HTR-8/SVneo (cell line): ENCODE data around the gene RPS27L.

Experiments
- DNase-seq: peaks from one replicate; pipeline ENCODE4 v3.0.0; 2011; ENCODE audit warnings: low spot score, mixed read lengths; ENCODE audit not compliant: insufficient read length
- FAIRE-seq: peaks from 2 replicates; lab custom pipeline; 2011; peaks lifted over from hg19 to GRCh38; lab: Jason Lieb, UNC

RPS27L gene

DNA sequence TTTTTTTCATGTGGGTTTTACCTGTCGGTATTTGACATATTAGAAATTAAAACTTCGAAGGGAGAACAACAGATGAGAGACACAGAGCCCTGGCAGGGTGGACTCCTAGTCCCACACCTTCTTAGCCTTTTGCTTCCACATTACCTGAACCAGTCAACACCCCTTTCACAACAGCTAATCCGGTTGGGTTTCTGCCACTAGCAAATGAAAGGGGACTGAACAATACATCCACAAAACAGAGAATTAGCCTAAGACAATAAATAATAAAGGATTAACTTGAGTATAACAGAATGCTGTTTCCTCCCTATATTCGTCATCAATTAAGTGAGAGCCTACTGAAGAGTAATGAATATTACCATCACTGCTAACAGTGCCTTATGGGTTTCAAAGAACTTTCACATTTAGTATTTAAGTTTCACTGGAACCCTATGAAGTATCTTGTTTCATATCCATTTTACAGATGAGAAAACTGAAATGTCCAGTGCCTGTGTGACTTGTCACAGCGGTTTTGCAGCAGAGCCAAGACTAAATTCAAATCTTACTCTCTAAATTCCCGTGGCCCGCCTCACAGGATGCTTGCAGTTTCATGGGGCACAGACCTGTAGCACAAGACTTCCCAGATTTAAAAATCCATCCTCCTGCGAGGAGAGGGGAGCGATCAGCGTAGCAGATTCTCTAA lies 31.1 kb upstream of the RPS27L start:
- FAIRE-seq: no peak
- no peak for DNase-seq

DNA sequence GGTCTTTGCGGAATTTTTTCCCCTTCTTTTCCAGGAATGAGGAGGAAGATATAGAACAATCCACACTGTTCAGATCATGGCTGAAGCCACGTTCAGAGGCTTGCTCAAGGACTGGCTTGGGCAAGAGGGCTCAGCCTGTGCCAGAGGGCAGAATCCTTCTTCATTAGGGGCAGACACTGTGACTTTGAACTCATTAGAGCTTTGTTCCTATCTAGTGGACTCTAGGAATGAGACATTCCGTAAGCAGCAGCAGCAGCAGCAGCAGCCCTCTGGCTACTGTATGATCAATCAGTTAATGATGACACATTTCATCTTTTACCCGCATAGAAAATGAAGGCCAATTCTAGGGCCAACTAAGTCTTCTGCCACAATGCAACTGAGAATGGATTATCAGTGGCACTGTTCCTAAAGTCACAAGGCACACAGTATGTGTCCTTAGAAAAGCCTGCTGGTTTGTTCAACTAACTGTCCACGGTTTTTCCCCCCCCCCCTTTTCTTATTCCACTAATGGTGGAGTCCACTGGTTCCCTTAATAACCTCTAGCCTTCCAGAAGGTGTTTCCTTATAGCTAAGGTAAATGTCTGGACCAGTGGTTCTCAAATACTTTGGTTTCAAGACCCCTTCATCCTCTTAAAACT lies 30.4 kb upstream of the RPS27L start:
- FAIRE-seq (no peak), DNase-seq (no peak)

GRCh38 chr15:63186065-63186464 lies 28.8 kb upstream of the RPS27L start:
- DNase-seq (peak; percentile 48), FAIRE-seq (peak; percentile 9)

DNA sequence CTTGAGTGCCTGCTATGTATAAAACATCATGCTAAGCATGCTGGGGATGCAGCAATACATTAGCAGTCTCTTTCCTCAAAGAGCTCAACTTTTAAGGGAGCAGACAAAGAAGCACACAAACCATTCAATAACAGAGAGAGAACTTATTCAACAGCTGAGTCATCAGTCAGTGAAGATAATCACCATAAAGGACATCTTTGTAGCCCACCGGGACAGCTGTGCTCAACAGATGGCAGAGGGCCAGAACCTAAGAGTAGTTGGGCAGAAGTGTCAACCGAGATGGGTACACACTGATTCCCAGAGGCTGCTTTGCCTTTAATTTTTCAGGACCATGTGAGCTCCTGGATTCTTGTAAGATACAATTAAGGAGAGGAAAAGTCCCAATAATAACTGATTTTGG lies 27.9 kb upstream of the RPS27L start:
- FAIRE-seq (no peak), DNase-seq (no peak)

DNA sequence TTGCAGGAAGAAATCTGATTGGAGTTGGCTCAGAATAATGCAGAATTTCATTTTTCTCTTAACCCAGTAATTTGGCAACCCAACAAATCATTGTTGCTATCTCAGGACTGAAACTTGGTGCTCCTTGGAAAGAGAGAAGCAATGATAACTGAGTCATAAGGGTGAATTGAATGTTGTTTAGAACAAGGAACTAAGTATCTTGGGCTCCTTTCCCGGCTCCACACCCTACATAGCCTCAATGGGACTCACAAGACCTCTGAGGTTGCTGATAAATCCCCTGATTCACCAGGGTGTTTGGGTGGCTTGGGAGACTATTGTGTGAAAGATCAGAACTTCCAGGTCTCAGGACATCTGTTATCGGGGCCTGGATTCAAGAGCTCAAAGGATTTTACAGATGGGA lies 24.4 kb upstream of the RPS27L start:
- no peak for FAIRE-seq

GRCh38 chr15:63180746-63181145 lies 23.5 kb upstream of the RPS27L start:
- DNase-seq (no peak), FAIRE-seq (no peak)

More for the DNA sequence above, 24.4 kb upstream of the RPS27L start:
- no peak for DNase-seq

GRCh38 chr15:63178034-63178433 lies 20.8 kb upstream of the RPS27L start:
- DNase-seq (no peak), FAIRE-seq (no peak)

DNA sequence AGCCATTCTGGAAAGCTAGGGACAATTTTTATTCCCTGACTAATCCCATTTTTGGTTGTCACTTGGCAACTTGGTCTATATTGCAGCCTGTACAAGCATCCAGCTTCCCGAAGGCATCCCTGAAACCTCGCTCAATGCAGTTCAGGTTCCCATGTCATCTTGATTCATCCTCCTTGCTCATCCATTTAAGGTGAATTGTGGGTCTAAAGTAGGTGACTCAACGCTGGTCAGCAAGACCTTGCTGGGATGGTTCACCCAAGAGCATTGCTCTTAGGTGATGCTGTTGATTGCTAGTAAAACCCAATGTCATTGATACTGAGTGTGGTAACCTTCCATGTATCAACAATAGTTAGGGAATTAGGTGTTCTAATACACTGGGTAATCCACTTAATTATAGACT lies 19.0 kb upstream of the RPS27L start:
- DNase-seq: no peak

DNA sequence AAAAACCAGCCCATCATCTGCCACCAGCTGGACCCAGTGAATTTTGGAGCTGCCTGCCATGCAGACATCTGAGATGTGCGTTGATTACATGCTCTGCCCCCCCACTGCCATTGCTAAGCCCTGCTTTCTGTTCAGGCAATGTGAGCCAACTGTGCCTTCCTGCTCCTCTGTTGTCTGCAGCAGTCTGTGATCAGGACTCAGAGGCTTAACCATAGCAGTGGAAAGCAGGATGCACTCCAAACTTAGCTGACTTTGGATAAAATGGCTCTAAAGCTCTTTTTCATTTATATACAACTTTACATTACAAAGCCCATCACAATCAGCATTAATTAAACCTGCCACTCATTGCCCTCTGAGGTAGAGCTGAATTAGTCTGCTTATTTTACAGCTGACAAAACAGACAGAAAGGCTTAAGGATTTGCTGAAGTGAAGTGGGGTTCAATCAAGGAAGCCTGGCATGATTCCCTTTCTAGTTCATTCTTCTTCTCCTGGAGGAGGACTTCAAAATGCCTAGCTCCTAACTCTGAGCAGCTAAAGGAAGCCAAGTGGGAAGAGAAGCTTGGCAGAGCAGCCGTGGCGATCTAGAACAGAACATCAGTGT lies 15.7 kb upstream of the RPS27L start:
- no peak for FAIRE-seq
- DNase-seq: no peak

More for the DNA sequence above, 19.0 kb upstream of the RPS27L start:
- FAIRE-seq: no peak

- FAIRE-seq: no peak
Measured at GRCh38 chr15:63172376-63172775, 15.1 kb upstream of the RPS27L start.

GRCh38 chr15:63169788-63170187 lies 12.5 kb upstream of the RPS27L start:
- FAIRE-seq (no peak), DNase-seq (no peak)

More at GRCh38 chr15:63172376-63172775, 15.1 kb upstream of the RPS27L start:
- no peak for DNase-seq

DNA sequence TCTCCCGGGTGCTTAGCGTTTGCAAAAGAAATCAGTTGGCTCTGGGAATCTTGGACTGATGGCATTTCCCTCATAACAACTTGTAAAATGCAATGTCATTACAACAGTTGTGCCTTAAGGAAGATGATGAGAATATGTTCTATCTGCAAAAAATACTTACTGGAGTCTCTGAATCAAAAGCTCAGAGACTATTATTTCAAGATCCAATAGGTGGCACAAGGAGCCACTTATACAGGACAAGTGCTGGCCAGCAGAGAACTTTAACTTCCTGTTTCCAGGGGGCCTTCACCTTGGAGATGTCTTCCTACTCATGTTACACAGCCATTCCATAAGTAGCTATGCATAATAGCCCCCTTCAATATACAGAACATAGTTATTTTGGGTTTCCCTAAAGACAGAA lies 8.9 kb upstream of the RPS27L start:
- no peak for FAIRE-seq
- DNase-seq: no peak

DNA sequence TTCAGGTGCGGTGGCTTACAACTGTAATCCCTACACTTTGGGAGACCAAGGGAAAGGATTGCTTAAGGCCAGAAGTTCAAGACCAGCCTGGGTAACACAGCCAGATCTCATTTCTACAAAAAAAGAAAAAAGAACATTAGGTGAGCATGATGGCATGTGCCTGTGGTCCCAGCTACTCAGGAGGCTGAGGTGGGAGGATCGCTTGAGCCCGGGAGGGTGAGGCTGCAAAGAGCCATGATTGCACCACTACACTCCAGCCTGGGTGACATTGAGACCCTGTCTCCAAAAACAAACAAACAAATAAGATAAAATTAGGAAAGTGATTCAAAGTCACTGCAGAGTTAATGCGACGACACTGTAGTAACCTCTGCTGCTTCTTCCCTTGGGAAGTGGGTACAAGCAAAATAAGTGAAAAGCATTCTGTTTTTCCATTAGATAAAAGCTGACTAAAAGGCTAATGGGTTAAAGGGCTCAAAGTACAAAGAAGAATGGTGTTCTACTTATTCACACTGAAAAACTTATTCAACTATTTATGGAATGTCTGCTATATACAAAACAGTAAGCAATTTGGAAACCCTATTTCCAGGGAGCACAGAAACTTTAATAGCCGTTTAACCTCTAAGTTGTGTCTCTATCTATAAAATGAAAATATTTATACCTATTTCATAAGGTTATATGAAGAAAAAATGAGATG lies 8.0 kb upstream of the RPS27L start:
- DNase-seq (no peak), FAIRE-seq (no peak)

DNA sequence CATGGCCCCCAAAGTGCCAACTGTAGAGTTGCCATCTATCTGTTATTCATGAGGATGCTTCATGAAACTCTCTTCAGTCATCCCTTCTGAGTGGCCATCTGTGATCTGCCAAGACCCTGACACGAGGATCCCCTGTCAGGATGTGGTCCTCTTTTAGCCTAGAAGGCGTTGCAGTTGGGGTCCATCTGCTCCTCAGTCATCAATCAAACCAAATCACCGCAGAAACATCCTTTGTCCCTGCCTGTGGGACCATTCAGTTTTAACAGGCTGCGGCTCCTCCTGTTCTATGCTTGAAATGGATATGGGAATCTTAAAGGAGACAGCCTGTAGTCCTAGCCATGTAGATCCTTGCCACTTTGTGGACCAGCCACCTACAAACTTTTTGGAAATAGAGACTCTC lies 5.9 kb upstream of the RPS27L start:
- FAIRE-seq (no peak), DNase-seq (no peak)

DNA sequence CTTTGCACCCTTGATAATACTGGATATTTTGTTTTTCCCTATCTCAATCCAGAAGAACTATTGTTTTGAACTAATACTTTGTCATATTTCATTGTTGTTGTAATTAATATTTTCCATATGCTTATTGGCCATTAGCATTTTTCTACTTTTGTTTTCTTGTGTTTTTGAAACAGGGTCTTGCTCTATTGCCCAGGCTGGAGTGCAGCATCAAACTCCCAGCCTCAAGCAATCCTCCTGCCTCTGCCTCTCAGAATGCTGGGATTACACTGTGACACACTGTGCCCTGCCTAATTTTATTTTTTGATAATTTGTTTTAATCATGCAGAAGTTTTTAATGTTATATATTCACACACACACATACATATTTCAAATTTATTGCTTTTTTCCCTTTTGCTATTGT lies 3.4 kb upstream of the RPS27L start:
- FAIRE-seq: no peak
- no peak for DNase-seq

DNA sequence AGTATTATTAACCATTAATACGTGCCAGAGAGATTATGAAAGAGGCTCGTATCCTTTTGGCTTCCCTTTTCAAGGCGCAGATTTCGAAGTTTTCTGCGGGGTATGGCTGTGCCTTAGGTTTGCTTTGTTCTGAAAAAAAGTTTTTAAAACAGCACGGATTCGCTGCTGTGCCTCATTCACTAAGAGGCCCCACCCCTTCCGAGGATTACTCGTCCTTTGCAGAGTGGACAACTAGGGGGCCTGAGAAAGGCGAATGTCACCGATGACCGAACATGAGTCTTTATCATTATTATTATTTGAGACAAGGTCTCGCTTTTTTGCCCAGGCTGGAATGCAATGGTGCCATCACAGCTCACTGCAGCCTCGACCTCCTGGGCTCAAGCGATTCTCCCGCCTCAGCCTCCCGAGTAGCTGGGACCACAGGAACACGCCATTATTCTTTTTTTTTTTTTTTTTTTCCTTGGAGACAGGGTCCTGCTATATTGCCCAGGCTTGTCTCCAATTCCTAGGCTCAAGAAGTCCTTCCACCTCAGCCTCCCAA lies 684 bp upstream of the RPS27L start:
- peak; percentile 57 for DNase-seq
- no peak for FAIRE-seq

- FAIRE-seq (no peak), DNase-seq (no peak)
Measured at GRCh38 chr15:63156755-63157117, 541 bp downstream of the RPS27L start.

GRCh38 chr15:63156086-63156710 lies 1.1 kb downstream of the RPS27L start:
- no peak for DNase-seq
- no peak for FAIRE-seq

GRCh38 chr15:63155486-63155885 lies 1.8 kb downstream of the RPS27L start:
- DNase-seq: no peak

DNA sequence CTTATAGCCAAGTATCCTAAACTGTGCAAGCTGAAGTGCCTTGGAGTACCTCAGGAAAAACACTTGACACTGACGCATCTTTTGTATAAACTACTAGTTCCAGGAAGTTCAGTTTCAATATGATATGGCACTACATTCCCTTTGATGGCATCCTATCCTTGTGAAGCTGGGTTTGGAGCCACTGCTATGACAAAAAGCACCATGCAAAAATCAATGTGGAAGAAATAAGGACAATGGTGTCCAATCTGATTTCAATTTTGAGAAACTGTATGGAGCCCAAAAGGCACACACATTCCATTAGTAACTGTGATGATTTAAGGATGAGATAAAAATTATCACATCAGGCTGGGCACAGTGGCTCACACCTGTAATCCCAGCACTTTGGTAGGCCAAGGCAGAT lies 5.6 kb downstream of the RPS27L start:
- DNase-seq (no peak), FAIRE-seq (no peak)

More at GRCh38 chr15:63155486-63155885, 1.8 kb downstream of the RPS27L start:
- FAIRE-seq: no peak
